ENCODE data around the gene TIMM44.

Gene TIMM44

DNA sequence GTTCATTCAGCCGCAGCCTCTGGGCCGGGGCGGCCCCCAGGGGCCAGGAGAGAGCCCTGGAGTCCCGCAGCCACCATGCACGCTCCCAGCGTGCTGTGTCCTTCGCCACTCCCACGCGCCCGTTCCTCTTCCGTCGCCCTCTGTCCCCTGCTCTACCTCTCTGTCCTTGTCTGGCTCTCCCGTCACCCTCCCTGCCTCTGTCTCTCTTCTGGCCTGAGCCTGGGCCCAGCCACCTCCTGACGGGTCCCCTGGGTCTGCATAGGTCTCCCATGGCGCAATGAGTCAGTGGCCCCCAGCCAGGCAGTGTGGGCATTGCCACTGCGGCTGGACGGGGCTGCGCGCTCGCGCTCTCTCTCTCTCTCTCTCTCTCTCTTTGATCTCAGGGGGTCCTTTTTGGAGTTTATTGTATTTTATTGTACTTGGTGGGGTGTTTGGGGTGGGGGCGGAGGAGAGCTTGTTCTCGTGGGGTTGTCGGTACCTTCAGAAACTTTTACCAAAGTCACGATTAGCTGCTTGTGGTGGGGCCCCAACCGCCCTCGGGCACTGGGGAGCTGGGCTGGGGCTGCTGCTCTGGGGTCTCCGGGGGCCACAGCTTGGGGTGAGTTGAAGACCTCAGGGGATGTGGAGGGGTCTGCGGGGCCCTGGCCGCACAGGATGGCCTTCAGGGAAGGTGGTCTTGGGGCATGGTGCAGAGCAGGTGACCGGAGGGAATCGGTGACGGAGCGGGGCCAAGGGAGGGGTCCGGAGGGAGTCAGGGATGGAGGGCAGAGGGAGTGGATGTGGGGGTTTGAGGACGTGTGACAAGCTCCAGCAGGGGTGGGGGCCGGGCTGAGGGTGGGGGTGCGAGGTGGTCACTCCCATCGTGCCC, 30.5 kb downstream of the TIMM44 start:
- no peak for DNase-seq

DNA sequence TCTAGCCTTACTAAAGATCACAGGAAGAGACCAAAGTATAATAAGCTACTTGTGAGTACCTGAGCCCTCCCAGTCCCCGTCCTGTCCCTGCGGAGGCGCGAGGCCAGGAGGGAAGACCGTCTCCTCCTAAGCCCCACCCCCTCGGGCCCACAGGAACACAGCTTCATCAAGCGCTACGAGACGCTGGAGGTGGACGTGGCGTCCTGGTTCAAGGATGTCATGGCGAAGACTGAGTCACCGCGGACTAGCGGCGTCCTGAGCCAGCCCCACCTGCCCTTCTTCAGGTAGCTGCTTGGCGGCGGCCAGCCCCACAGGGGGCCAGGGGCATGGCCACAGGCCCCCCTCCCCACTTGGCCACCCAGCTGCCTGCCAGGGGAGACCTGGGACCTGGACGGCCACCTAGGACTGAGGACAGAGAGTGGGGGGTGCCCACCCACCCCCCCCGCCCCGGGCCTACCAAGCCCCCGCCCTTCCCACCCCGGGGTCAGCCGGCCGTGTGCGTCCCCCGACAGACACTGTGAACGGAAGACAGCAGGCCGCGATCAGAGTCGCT, 31.2 kb downstream of the TIMM44 start:
- DNase-seq = no peak

DNA sequence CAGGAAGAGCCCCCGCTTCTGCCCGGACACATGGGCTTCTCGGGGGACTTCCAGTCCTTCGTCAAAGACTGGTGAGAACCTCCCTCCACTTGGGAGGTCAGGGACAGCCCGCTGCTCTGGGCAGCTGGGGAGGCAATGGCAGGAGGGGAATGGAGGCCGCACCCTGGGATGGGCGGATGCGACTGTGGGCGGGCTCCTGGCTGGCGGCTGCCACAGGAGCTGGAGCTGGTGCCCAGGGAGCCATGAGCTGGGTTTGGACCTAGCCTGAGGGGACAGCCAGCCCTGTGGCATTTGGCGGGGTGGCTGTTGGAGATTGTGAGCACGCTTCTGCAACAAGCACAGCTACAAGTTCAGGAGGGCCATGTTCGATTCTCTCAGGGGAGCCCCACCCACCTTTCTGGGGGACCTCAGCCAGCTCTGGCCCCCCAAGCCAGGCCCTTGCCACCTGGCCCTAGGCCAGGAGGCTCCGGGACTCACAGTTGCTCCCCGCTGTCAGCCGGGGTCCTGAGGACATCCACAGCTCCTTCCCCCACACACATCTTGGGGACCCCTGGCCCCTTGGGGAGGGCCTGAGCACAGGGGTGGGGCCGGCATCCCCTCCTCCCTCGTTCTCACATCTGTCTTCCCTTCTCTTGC, 31.8 kb downstream of the TIMM44 start:
- no peak for DNase-seq

DNA sequence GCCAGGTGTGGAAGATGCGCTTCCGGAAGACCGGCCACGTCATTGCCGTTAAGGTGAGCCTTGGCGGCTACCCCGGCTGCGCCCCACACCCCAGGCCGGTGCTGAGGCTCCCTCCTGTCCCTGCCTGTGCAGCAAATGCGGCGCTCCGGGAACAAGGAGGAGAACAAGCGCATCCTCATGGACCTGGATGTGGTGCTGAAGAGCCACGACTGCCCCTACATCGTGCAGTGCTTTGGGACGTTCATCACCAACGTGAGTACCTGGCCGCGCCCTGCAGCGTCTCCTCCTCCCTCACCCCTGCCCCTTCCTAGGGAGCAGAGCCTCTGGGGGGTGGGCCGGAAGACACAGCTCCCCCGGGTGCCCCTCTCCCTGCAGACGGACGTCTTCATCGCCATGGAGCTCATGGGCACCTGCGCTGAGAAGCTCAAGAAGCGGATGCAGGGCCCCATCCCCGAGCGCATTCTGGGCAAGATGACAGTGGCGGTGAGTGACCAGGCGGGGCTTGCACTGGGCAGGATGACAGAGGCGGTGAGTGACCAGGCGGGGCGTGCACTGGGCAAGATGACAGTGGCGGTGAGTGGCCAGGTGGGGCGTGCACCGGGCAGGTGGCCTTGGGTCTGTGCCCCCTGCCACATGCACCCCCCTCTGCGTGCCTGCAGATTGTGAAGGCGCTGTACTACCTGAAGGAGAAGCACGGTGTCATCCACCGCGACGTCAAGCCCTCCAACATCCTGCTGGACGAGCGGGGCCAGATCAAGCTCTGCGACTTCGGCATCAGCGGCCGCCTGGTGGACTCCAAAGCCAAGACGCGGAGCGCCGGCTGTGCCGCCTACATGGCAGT, 32.9 kb downstream of the TIMM44 start:
- DNase-seq = no peak

DNA sequence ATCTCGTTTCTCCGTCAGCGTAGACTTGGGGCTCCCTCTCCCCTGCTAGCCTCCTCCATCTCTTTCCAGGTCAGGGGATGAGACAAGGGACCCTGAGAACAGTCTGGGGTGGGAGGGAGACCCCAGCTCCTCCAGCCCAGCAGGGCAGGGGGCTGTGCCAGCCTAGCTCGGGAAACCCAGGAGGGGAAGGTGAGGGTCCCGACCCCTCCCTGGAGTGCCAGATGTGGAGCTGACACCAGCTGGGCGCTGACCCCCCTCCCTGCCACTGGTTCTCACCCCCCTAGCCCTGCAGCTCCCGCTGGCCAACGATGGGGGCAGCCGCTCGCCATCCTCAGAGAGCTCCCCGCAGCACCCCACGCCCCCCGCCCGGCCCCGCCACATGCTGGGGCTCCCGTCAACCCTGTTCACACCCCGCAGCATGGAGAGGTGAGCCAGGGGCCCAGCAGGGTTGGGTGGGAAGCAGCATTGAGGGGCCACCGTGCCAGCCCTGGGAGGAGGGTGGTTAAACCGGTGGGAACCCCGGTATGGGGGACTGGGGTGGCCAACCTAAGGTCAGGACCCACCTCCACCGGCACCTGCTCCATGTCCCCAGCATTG, 33.9 kb downstream of the TIMM44 start:
- no peak for DNase-seq

DNA sequence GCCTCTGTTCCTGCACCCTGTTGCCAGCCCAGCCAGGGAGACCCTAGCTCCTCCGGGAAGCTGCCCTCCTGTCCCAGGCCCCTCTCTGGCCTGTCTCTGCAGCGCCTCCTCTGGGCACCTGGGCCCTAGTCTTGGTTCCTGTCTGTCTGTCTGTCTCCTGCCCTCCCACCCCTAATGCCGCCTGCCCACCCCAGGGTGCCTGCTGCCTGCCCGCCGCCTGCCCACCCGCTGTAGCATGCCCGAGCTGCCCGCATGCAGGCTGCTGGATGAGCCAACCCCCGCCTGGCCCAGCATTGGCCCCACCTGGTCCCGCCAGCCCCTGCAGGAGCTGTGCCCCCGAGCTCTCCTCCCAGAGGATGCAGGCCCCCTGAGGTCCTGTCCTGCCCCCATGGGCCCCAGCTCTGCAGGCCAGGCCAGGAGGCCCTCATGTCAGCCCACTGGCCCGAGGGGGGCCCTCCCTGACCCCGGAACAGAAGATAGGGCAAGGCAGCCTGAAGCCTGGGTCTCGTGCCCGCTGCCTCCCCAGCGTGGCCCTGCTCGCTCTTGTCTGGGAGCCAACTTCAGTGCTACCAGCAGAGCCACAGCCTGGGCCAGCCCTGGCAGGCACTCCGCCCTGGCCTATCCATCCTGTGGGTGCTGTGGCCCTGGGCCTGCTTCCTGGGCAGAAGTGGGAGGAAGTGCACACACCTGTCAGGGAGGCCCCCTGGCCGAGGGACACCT, 34.6 kb downstream of the TIMM44 start:
- DNase-seq = no peak

DNA sequence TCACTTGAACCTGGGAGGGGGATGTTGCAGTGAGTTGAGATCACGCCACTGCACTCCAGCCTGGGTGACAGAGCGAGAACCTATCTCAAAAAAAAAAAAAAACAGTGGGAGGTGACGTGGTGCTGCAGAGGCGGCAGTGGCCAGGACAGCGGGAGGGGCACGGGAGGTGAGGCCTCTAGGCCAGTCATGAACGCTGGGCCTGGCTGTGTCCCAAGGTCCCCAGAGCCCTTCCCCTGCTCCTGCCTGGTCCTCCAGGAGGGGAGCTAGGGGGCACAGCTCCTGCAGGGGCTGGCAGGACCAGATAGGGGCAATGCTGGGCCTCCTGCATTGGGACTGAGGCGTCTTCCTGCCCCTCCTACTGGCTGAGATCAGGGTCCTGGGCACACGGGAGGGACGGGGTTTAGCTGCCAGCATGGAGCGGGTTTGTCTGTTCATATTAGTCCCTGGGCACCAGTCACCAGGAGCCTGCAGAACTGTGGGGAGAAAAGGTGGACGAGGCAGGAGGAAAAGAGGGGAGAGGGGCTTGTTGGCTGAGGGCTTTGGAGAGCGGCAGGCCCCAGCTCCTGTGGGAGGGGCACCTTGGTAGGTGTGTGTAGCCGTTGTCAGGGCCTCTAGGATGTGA, 35.3 kb downstream of the TIMM44 start:
- DNase-seq = no peak

DNA sequence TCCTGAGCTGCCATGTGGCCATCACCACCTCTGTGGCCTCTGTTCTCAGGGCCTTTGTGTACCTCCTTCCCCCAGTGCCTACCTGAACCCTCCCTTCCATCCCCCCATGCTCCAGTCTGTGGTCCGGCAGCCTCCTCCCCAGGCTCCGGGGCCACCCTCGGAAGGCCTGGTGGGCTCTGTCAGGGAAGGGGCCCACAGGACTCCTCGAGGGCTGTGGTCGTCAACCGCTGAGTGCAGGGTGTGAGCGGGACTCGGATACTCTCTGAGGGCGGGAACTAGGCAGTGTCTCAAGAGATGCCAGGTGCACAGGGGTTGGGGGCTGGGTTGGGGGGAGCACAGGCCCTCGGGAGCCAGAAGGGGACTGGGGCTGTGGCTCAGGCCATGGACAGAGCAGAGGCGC, 35.9 kb downstream of the TIMM44 start:
- no peak for DNase-seq

DNA sequence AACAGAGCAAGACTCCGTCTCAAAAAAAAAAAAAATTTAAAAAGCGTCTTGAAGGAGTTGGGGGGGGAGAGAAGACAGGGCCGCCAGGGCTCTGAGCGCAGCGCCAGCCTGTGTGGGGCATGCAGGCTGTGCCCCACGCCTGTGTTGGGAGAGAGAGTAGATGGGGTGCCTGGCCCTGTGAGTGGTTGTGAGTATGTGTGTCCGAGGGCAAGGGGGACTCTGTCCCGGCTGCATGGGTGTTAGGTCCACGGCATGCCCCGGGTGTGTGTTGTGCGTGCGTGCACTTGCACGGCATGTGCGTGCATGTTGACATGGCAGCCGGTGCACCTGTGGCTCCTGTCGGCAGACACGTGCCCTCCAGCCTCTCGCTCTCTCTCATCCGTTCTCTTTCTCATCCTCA, 36.3 kb downstream of the TIMM44 start:
- no peak for DNase-seq

DNA sequence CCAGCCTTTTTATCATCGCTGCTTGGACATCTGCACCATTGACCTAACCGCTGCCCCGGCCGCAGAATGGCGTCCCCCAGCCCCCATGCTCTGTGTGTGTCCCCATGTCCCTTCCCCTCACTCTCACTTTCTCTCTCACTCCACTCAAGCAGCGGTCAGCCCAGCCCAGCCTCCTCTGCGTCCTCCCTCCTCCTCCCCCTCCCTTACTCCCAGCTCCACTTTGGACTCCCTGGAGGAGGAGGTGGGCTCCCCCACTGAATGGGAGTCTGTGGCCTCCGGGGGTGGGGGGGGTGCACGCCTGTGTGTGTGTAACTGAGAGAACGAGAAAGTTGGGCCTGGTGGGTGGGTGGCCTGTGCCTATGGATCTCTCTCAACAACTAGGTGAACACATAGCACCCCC, 37.6 kb downstream of the TIMM44 start:
- no peak for DNase-seq

DNA sequence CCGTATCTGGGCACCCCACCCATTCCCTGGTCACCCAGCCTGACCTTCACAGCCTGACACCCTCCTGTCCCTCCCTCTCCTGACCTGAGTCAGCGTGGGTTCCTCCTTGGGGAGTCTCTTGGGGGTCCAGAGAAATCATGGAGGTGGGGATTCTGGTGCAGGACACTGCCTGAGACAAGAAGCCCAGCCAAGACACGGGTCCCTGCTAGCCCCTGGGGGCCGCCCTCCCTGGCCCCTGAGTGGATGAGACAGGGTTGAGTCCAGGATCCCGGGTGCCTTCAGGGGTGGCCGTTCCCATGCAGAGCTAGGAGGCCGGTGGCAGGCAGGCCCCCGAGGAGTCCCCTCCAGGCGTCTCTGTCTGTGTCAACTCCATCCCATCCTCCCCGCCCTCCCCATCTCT, 38.2 kb downstream of the TIMM44 start:
- DNase-seq = no peak

DNA sequence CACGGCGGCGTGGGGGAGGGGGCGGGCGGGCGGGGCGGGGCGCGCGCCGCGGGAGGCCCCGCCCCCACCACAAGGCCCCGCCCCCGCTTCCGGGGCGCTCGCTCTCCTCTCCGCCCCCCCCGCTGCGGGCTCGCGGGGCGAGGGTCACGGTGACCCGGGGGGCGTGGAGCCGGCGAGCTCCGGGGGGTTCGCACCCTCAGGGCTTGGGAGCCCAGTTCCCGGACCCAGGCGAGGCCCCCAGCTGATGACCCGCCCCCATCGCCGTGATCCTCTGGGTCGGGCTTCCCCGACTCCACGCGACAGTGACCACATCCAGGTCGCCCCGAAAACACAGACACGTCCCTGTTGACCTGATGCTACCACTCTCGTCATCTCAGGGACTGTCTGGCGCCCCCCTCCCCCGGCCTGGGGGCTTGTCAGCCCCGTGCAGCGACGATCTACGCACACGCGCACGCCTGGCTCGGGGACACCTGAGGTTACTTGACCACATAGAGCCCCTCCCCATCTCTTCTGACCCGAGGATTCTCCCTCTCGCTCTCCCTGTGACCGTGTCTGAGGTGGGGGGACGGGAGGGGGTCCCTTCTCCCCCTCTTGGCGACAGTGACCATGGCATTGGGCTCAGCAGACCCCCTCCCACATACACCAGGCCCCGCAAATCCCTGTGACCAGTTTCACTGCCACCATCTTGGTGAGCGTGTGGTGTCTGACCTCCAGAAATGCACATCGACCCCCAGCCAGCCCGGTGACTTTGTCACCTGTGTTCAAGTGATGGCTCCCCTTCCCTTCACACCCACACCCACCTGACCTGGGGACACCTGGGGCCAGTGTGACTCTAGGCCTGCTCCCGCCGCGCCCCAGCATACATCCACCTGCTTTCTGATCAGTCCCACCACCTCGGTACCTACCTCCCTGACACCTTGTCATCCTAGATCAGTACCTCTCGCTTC, 39.1 kb downstream of the TIMM44 start:
- peak in 1 of 2 experiments; percentile 17 for DNase-seq

DNA sequence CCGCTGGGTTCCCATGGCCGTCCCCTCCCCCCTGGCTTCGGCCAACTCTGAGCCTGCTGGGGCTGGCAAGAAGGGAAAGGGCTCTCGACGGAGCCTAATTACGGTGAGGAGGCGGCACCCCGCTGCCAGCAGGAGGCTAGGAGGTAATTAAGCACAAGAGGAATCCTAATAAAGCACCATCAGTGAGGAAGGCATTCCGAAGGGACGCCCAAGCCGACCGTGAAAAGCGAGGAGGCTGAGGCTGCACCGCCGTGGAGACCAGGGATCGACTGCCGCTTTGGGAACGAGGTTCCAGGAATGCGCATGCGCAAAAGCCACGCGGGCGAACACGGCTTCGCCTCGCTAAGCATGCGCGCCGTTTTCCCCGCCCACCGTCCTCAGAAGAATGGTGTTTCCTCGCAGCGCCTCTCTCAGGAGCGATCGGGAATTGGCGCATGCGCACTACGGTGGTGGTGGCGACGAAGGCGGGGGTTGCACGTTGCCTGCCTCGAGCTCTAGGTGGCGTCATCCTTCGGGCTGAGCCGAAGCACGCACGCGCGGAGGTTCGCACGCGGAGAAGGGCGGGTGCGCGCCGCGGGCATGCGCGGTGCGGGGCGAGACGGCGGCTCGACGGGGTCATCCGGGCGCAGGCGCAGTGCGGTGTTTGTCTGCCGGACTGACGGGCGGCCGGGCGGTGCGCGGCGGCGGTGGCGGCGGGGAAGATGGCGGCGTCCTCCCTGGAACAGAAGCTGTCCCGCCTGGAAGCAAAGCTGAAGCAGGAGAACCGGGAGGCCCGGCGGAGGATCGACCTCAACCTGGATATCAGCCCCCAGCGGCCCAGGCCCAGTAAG, 40.0 kb downstream of the TIMM44 start, which contains the start of gene MAP2K7:
Gene MAP2K7 (plus strand): TSS at position 634 of the 830 bp plus-strand sequence. CDS start 68 bp downstream, at position 702.
- DNase-seq = peak; percentile 98

DNA sequence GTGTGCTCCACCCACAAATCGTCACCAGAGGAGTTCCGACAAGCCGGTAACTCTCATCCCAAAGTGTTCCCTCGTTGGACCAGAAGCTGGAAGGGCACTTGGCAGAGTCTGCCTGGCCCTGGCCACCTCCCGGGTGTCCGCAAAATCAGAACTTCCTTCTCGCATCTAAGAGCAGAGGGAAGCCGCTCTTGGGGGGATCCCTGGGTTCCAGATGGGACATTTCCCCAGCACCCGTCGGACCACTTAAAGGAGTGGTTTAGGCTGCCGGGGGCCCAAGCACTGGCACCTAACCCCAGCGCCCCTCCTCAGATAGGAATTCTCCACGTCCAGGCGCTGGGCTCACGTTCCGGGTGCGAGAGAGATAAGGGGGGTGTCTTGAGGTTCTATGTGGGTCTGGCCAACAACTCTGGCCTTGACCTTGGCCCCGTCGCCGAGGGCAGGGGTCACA, 40.6 kb downstream of the TIMM44 start:
- no peak for DNase-seq

DNA sequence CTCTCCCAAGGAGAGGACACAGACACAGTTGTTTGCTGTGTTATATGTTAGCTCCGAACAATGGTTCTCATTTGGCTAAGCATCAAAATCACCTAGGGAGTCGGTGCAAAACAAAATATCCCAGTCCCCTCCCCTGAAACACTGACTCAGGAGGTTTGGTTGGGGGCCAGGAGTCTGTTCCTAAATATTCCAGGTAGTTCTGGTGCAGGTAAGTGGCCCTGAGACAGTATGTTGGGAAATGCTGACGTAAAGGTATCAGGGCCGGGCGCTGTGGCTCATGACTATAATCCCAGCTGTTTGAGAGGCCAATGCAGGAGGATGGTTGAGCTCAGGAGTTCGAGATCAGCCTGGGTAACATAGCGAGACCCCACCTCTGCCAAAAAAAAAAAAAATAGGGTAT, 42.1 kb downstream of the TIMM44 start:
- no peak for DNase-seq

DNA sequence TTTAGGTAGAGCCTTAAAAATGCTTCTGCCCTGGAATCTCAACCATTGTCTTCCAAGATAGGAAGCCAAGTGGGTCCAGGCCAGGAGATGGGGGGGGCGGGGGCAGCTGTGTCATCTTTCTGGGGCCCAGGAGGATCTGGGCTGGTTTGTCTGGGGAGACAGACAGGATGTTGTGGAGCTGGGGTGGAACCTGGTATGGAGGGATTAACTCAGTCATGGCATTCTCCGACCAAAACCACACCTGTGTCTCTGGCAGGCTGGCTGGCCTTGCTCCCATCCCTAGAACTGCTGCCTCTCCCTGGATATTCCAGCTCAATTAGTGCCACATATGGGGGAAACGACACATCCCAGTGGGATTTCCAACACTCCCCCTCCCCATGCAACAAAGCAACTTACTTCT, 42.5 kb downstream of the TIMM44 start:
- no peak for DNase-seq

DNA sequence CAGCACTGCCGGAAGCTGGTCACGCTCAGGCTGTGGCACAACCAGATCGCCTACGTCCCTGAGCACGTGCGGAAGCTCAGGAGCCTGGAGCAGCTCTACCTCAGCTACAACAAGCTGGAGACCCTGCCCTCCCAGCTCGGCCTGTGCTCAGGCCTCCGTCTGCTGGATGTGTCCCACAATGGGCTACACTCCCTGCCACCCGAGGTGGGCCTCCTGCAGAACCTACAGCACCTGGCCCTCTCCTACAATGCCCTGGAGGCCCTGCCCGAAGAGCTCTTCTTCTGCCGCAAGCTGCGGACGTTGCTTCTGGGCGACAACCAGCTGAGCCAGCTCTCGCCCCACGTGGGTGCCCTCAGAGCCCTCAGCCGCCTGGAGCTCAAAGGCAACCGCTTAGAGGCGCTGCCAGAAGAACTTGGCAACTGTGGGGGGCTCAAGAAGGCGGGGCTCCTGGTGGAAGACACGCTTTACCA, 43.0 kb downstream of the TIMM44 start:
- DNase-seq = no peak

DNA sequence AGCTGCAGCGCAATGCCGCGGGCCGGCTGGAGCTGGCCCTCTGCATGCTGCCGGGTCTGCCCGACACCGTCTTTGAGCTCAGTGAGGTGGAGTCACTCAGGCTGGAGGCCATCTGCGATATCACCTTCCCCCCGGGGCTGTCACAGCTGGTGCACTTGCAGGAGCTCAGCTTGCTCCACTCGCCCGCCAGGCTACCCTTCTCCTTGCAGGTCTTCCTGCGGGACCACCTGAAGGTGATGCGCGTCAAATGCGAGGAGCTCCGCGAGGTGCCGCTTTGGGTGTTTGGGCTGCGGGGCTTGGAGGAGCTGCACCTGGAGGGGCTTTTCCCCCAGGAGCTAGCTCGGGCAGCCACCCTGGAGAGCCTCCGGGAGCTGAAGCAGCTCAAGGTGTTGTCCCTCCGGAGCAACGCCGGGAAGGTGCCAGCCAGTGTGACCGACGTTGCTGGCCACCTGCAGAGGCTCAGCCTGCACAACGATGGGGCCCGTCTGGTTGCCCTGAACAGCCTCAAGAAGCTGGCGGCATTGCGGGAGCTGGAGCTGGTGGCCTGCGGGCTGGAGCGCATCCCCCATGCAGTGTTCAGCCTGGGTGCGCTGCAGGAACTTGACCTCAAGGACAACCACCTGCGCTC, 43.6 kb downstream of the TIMM44 start:
- DNase-seq = no peak

DNA sequence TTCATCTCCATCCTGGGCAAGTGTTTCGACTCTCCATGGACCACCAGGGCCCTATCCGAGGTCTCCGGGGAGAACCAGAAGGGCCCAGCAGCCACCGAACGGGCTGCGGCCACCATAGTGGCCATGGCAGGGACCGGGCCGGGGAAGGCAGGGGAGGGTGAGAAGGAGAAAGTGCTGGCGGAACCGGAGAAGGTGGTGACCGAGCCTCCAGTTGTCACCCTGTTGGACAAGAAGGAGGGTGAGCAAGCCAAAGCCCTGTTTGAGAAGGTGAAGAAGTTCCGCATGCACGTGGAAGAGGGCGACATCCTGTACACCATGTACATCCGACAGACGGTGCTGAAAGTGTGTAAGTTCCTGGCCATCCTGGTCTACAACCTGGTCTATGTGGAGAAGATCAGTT, 44.5 kb downstream of the TIMM44 start:
- no peak for DNase-seq
